Measurements from ENCODE around the gene EIF3I.
A peak's percentile ranks its signal among the peaks of the same experiment; 100 is the strongest.

EIF3I gene

GRCh38 chr1:32266921-32267591, 44.8 kb downstream of the EIF3I start:
- no peak for DNase-seq (ENCODE audit: low read depth in 2 of 2)

GRCh38 chr1:32269744-32270143, 47.5 kb downstream of the EIF3I start:
- DNase-seq (ENCODE audit: low read depth in 2 of 2): no peak

GRCh38 chr1:32272557-32273390, 50.6 kb downstream of the EIF3I start:
- DNase-seq (ENCODE audit: low read depth in 2 of 2): no peak

DNA sequence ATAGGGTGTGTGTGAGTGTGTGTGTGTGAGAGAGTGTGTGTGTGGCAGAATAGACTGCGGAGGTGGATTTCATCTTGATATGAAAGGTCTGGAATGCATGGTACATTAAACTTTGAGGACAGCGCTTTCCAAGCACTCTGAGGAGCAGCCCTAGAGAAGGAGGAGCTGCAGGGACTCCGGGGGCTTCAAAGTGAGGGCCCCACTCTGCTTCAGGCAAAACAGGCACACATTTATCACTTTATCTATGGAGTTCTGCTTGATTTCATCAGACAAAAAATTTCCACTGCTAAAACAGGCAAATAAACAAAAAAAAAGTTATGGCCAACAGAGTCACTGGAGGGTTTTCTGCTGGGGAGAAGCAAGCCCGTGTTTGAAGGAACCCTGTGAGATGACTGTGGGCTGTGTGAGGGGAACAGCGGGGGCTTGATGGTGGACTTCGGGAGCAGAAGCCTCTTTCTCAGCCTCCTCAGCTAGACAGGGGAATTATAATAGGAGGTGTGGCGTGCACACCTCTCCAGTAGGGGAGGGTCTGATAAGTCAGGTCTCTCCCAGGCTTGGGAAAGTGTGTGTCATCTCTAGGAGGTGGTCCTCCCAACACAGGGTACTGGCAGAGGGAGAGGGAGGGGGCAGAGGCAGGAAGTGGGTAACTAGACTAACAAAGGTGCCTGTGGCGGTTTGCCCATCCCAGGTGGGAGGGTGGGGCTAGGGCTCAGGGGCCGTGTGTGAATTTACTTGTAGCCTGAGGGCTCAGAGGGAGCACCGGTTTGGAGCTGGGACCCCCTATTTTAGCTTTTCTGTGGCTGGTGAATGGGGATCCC, 51.4 kb downstream of the EIF3I start:
- DNase-seq (ENCODE audit: low read depth in 2 of 2): peak; percentile 61 to 68

GRCh38 chr1:32274646-32275340, 52.6 kb downstream of the EIF3I start:
- DNase-seq (ENCODE audit: low read depth in 2 of 2): no peak

DNA sequence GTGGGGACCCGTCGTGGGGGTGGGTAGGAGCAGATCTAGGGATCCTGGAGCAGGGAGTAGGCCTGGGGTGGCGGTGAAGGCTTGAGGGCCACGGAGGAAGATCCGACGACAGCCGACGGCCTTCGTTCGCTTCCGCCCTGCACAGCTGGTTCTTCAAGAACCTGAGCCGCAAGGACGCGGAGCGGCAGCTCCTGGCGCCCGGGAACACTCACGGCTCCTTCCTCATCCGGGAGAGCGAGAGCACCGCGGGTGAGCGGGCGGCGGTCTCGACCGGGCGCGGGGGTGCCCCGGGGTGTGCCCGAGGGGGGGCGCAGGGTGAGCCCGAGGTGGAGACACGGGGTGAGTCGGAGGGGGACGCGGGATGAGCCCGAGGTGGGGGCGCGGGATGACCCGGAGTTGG, 53.2 kb downstream of the EIF3I start:
- DNase-seq (ENCODE audit: low read depth in 2 of 2): no peak

- DNase-seq (ENCODE audit: low read depth in 2 of 2): no peak
Observed at GRCh38 chr1:32276032-32276782, 54.0 kb downstream of the EIF3I start.
